Neural cell (in vitro differentiated cells): Measurements from ENCODE around the gene SETBP1. TPM values are rescaled to one million over a fixed set of nuclear protein-coding genes. Genes with fewer than 3 reads are reported as not detected.

Experiments used
- H2AFZ ChIP-seq: fragments of 200-600, 300-800 bp; sonication (generic), shearing (Covaris generic); 2 replicates; pipeline ENCODE4 v1.6.0; 2014; ENCODE audit warnings: low read depth, mild to moderate bottlenecking, antibody characterized with exemption, low read length, moderate library complexity
- H3F3A ChIP-seq: fragments of 200-600 bp; shearing (Covaris generic); 2 replicates; pipeline ENCODE4 v1.6.1; 2016; ENCODE audit warnings: mild to moderate bottlenecking, moderate library complexity, mixed read lengths, antibody characterized with exemption, low read length; ENCODE audit not compliant: insufficient read depth, poor library complexity, severe bottlenecking
- H3K27ac ChIP-seq: fragments of 200-600, 300-800 bp; sonication (generic), shearing (Covaris generic); 2 replicates; pipeline ENCODE4 v1.5.1; 2014; ENCODE audit warnings: mild to moderate bottlenecking, low read length, moderate library complexity
- H3K27me3 ChIP-seq: fragments of 300-800, 200-600 bp; sonication (generic), shearing (Covaris generic); 2 replicates; pipeline ENCODE4 v1.6.0; 2014; ENCODE audit warnings: mild to moderate bottlenecking, low read depth, low read length, moderate library complexity; ENCODE audit not compliant: insufficient read depth
- H3K36me3 ChIP-seq: fragments of 300-800, 200-600 bp; sonication (generic), shearing (Covaris generic); 2 replicates; pipeline ENCODE4 v1.5.1; 2014; ENCODE audit warnings: mild to moderate bottlenecking, antibody characterized with exemption, low read length, moderate library complexity; ENCODE audit not compliant: insufficient read depth
- H3K4me2 ChIP-seq: fragments of 300-800, 200-600 bp; sonication (generic), shearing (Covaris generic); 2 replicates; pipeline ENCODE4 v1.6.0; 2014; ENCODE audit warnings: mild to moderate bottlenecking, low read length
- H3K4me3 ChIP-seq: fragments of 300-800, 200-600 bp; sonication (generic), shearing (Covaris generic); 2 replicates; pipeline ENCODE4 v1.5.1; 2014; ENCODE audit warnings: mild to moderate bottlenecking, low read length, moderate library complexity
- H3K79me2 ChIP-seq: fragments of 200-600 bp; shearing (Covaris generic); replicated peaks from 2 replicates; pipeline ENCODE4 v1.6.0; 2014; ENCODE audit warnings: mild to moderate bottlenecking, low read length, moderate library complexity; ENCODE audit not compliant: insufficient read depth
- H3K9ac ChIP-seq: fragments of 300-800, 200-600 bp; sonication (generic), shearing (Covaris generic); 2 replicates; pipeline ENCODE4 v1.6.1; 2016; ENCODE audit warnings: mild to moderate bottlenecking, low read length, mixed read lengths
- H3K9me2 ChIP-seq: fragments of 200-600 bp; shearing (Covaris generic); 2 replicates; pipeline ENCODE4 v1.6.1; 2016; ENCODE audit warnings: mild to moderate bottlenecking, low read length, mixed read lengths; ENCODE audit not compliant: insufficient read depth
- H3K9me3 ChIP-seq: fragments of 200-600, 300-800 bp; sonication (generic), shearing (Covaris generic); 2 replicates; pipeline ENCODE4 v1.6.1; 2016; ENCODE audit warnings: mild to moderate bottlenecking, mixed run types, low read length, moderate library complexity, mixed read lengths
- H4K20me1 ChIP-seq: fragments of 200-600 bp; shearing (Covaris generic); 2 replicates; pipeline ENCODE4 v1.6.1; 2016; ENCODE audit warnings: mild to moderate bottlenecking, mixed run types; ENCODE audit not compliant: insufficient read depth
- CTCF ChIP-seq: fragments of 450-650 bp; IDR thresholded peaks from 2 replicates; pipeline ENCODE4 v1.5.1; 2014; ENCODE audit warnings: antibody characterized with exemption, mild to moderate bottlenecking, moderate library complexity; ENCODE audit not compliant: poor library complexity, severe bottlenecking
- EP300 ChIP-seq: fragments of 450-650 bp; conservative IDR thresholded peaks from 2 replicates; pipeline ENCODE4 v1.6.1; 2014; ENCODE audit warnings: antibody characterized with exemption, mild to moderate bottlenecking, moderate library complexity; ENCODE audit not compliant: poor library complexity, severe bottlenecking
- EZH2 ChIP-seq: fragments of 200-600, 300-800 bp; shearing (Covaris generic), sonication (generic); IDR thresholded peaks from 2 replicates; pipeline ENCODE4 v1.6.1; 2014; ENCODE audit warnings: antibody characterized with exemption, low read length, borderline replicate concordance, mild to moderate bottlenecking; ENCODE audit not compliant: insufficient read depth, poor library complexity, severe bottlenecking
- MXI1 ChIP-seq: fragments of 450-650 bp; conservative IDR thresholded peaks from 2 replicates; pipeline ENCODE4 v1.6.1; 2014; ENCODE audit warnings: antibody characterized with exemption, mild to moderate bottlenecking; ENCODE audit not compliant: poor library complexity, severe bottlenecking
- POLR2AphosphoS5 ChIP-seq: IDR thresholded peaks from 2 replicates; pipeline ENCODE4 v1.6.1; 2012
- RAD21 ChIP-seq: fragments of 450-650 bp; conservative IDR thresholded peaks from 2 replicates; pipeline ENCODE4 v1.6.1; 2014; ENCODE audit warnings: antibody characterized with exemption, mild to moderate bottlenecking, moderate library complexity
- REST ChIP-seq: IDR thresholded peaks from 2 replicates; pipeline ENCODE4 v1.6.1; 2012; ENCODE audit warnings: borderline replicate concordance
- SMC3 ChIP-seq: fragments of 450-650 bp; conservative IDR thresholded peaks from 2 replicates; pipeline ENCODE4 v1.6.1; 2014; ENCODE audit warnings: antibody characterized with exemption, mild to moderate bottlenecking, moderate library complexity; ENCODE audit not compliant: poor library complexity
- TAF1 ChIP-seq: IDR thresholded peaks from 2 replicates; pipeline ENCODE4 v1.6.1; 2012; ENCODE audit warnings: low read depth
- polyA plus RNA-seq: library from polyadenylated mRNA; depleted of rRNA; stranded (reverse); fragments of >200 nt; gene quantifications from 2 replicates; pipeline ENCODE4 v1.2.3, GENCODE V29; 2014

The SETBP1 gene
- polyA plus RNA-seq, 1 donor from 2014 or later, result 13.7 TPM

DNA sequence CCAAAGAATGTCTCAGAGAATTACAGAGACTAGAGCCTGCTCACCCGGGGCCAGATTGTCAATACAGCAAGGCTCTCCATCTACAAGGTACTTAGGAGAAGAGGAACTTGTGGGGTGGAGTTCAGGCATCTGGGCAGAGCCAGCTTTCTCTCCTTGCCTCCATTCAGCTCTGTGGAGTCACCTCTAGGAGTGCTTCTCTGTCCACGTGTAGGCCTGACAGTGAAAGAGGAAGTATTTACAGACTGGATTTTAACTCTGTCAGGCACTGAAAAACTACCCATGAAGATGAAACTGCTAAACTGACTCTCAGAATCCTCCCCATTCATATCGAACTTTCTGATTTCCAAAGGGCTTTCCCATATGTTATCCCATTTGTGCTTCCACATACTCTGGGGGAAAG, 315.6 kb downstream of the SETBP1 start:
- TF ChIP-seq SMC3 (no peak), EZH2 (no peak), RAD21 (no peak), EP300 (no peak), TAF1 (no peak), REST (no peak), POLR2AphosphoS5 (no peak), MXI1 (no peak), CTCF (no peak)
- no peaks in the 10 kb centered on the region for H3K27me3 ChIP-seq
- no peaks in the 10 kb centered on the region for H4K20me1 ChIP-seq

DNA sequence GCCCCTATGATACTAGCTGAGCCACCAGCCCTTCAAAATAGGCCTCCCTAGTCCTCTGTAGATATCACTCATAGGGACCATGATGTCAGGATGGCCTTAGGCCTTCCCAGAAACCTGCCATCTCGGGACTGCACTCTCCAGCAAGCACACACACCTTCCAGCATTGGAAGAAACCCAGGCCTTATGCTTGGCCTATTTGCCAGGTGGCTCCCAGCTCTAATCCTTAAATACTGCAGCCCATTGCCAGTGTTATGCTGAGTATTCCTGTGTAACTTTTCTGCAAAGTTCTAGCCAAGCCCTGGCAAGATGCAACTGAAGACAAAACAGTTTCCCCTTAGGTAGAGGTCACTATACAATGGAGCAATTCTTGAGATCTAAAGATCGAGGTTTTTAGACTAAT, 316.5 kb downstream of the SETBP1 start:
- Histone ChIP-seq H3K36me3 (peaks cover 4% of the 10 kb centered on the region), H3K9ac (no peak overlapping the region), H3K9me2 (no peaks in the 10 kb centered on the region), H4K20me1 (no peaks in the 10 kb centered on the region), H3K27ac (no peak overlapping the region), H2AFZ (no peak overlapping the region), H3K79me2 (peaks cover 7% of the 10 kb centered on the region), H3F3A (no peaks in the 10 kb centered on the region), H3K4me3 (no peak overlapping the region), H3K9me3 (no peaks in the 10 kb centered on the region), H3K4me2 (no peak overlapping the region), H3K27me3 (no peaks in the 10 kb centered on the region)
- TF ChIP-seq CTCF (no peak), POLR2AphosphoS5 (no peak), EP300 (no peak), SMC3 (no peak), EZH2 (no peak), MXI1 (no peak), RAD21 (no peak), TAF1 (no peak), REST (no peak)

More for the DNA sequence above, 315.6 kb downstream of the SETBP1 start:
- Histone ChIP-seq H3K4me2 (no peak overlapping the region), H3K4me3 (no peak overlapping the region), H3F3A (no peaks in the 10 kb centered on the region), H2AFZ (no peak overlapping the region), H3K9ac (no peak overlapping the region), H3K27ac (no peak overlapping the region), H3K9me3 (no peaks in the 10 kb centered on the region), H3K9me2 (no peaks in the 10 kb centered on the region), H3K36me3 (peaks cover under 1% of the 10 kb centered on the region), H3K79me2 (peaks cover 3% of the 10 kb centered on the region)
